GM18508 (cell line): ENCODE measurements around the gene GUK1.
"Not testable (repeated sequence)": the region's sequence is repeated elsewhere in the genome, so short reads cannot be mapped to it uniquely, and the experiment has no call there.

Source experiments
- ATAC-seq: cut with Tn5 transposase; IDR thresholded peaks from one replicate; pipeline ENCODE4 v1.9.1; 2021; ENCODE audit warnings: moderate number of reproducible peaks; ENCODE audit not compliant: insufficient read depth, unreplicated experiment

The GUK1 gene

GRCh38 chr1:228104526-228105269 lies 35.4 kb upstream of the GUK1 start:
- ATAC-seq: no peak

GRCh38 chr1:228105270-228105995 lies 34.6 kb upstream of the GUK1 start:
- no peak for ATAC-seq

GRCh38 chr1:228105996-228106799 lies 33.9 kb upstream of the GUK1 start:
- ATAC-seq: no peak

GRCh38 chr1:228106800-228107054 lies 33.4 kb upstream of the GUK1 start:
- ATAC-seq: no peak

- ATAC-seq: no peak
Measured at GRCh38 chr1:228107636-228108035, 32.4 kb upstream of the GUK1 start.

- no peak for ATAC-seq
Measured at GRCh38 chr1:228108055-228108690, 31.9 kb upstream of the GUK1 start.

GRCh38 chr1:228108742-228109072 lies 31.4 kb upstream of the GUK1 start:
- no peak for ATAC-seq

- peak; percentile 65 for ATAC-seq
Measured at GRCh38 chr1:228109073-228109961, 30.8 kb upstream of the GUK1 start, which contains the start of gene MRPL55. Gene MRPL55, minus strand, starts transcription at chr1:228109299. Its CDS starts 1,039 bp downstream, at chr1:228108260.

- ATAC-seq: no peak
Measured at GRCh38 chr1:228109962-228110488, 30.1 kb upstream of the GUK1 start.

- ATAC-seq: no peak
Measured at GRCh38 chr1:228110556-228110955, 29.5 kb upstream of the GUK1 start.

GRCh38 chr1:228111315-228111714 lies 28.8 kb upstream of the GUK1 start:
- not testable (repeated sequence) for ATAC-seq

GRCh38 chr1:228112167-228112566 lies 27.9 kb upstream of the GUK1 start:
- ATAC-seq: no peak

GRCh38 chr1:228112617-228113016 lies 27.5 kb upstream of the GUK1 start:
- ATAC-seq: no peak

- no peak for ATAC-seq
Measured at GRCh38 chr1:228114827-228115226, 25.3 kb upstream of the GUK1 start.

- no peak for ATAC-seq
Measured at GRCh38 chr1:228117335-228117734, 22.7 kb upstream of the GUK1 start.

GRCh38 chr1:228118040-228118439 lies 22.0 kb upstream of the GUK1 start:
- no peak for ATAC-seq

GRCh38 chr1:228120351-228120750 lies 19.7 kb upstream of the GUK1 start:
- no peak for ATAC-seq

GRCh38 chr1:228120857-228121489 lies 19.1 kb upstream of the GUK1 start:
- no peak for ATAC-seq

- no peak for ATAC-seq
Measured at GRCh38 chr1:228122921-228123441, 17.1 kb upstream of the GUK1 start.
